NOMO-1 treated with dmso at 0.1 percent for 144 hours (cell line): ENCODE measurements around the gene CEP63.

ENCODE experiments used
- DNase-seq: peaks from one replicate; lab custom pipeline; 2025; ENCODE audit not compliant: unreplicated experiment; lab: John Stamatoyannopoulos, UW

CEP63 gene

DNA sequence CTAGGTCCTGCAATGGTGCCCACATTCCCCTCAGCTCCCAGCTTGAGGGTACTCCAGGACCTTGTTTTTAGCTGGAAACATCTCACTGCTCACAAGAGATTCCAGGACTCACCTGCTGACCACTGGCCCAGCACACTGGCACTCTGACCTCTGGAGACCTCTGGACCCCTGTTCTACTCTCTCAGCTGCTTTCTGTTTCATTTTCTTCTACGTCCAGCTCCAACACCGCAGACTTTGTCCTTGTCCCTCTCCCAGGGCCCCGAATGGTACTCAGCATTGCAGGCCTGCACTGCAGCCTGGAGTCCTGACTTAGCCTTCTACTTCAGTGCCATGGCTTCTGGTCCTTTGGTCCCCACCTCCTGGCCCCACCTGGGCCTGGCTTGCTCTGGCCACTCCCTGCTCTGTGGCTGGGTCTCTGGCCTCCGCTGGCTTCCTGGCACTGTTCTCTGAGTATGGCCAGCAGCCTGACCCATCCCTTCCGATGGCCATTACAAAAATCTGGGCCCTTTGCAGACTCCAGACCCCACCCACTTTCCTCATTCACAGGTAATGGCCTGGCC is 137.0 kb downstream of the CEP63 start:
- no peak for DNase-seq

DNA sequence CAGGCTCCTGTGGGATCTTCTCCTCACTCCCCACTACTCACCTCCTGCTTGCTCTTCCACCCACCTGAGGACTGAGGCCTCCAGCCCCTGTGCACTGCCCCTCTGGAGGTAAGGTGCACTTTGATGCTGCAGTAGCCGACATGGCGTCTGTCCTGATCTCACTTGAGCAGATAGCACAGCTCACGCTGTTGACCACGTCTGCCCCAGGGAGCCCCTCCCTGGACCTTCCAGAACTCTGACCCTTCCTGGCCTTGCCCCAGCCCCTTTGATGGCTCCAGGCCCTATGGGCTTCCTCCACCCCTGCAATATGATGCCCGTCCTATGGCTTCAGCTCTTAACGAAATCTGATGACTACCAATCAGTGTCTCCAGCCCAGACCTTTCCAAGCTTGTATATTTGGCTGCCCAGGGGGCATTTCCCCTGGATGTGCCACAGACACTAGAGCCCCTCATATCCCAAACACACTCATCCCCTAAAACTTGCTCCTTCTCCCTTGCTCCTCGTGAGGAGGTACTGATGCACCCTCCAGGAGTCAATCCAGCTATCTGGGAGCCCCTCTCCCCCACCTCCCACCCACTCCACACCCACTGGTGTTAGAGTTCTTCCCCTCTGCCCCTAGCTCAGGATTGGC is 137.9 kb downstream of the CEP63 start:
- DNase-seq: no peak
